Astrocyte (in vitro differentiated cells and primary cell): ENCODE measurements around the gene DOK7.

Experiments used
- EZH2 ChIP-seq: IDR thresholded peaks from 2 replicates; pipeline ENCODE4 v1.6.1; 2012; ENCODE audit warnings: mild to moderate bottlenecking, low read length, inconsistent platforms; ENCODE audit not compliant: insufficient read depth
- TF ChIP-seq, protein P1 (sequence below): IDR thresholded peaks from 2 replicates; pipeline ENCODE4 v1.5.1; 2011; ENCODE audit warnings: low read depth, mild to moderate bottlenecking, inconsistent platforms, low read length, moderate library complexity; ENCODE audit not compliant: insufficient read depth

DNA sequence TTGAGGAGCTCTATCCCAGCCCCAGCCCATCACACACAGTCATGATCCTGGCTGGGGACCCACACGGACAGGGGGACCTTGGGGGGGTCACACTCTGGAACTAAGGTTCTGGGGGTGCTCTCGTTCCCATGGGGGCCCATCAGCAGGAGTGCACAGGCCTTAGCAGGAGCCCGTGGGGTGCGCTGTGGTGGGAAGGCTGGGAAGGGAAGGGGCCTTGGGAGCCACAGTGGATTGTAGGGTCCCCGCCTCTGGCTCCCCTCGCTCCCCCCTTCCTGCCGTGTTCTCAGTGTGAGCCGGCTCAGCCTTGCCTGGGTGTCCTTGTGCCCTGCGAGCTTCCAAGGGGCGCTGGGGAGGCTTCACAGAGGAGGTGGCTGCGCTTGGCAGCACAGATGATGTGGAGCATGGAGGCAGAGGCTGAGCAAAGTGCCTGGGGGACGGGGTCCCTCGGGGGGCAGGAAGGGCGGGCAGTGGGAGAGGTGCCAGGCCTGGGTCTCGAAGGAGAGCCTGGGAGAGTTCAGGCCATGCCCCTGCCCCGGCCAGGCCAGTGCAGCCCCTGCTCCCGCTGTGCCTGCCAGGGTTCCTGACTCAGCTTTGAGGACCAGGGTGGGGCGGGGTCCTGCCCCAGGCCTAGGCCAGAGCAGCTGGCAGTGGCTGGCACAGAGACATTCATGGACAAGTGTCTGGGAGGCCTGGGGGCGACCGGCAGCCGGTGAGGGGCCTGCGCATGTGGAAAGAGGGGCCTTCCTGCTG lies 26.9 kb upstream of the DOK7 start:
- TF ChIP-seq, protein P1, sequence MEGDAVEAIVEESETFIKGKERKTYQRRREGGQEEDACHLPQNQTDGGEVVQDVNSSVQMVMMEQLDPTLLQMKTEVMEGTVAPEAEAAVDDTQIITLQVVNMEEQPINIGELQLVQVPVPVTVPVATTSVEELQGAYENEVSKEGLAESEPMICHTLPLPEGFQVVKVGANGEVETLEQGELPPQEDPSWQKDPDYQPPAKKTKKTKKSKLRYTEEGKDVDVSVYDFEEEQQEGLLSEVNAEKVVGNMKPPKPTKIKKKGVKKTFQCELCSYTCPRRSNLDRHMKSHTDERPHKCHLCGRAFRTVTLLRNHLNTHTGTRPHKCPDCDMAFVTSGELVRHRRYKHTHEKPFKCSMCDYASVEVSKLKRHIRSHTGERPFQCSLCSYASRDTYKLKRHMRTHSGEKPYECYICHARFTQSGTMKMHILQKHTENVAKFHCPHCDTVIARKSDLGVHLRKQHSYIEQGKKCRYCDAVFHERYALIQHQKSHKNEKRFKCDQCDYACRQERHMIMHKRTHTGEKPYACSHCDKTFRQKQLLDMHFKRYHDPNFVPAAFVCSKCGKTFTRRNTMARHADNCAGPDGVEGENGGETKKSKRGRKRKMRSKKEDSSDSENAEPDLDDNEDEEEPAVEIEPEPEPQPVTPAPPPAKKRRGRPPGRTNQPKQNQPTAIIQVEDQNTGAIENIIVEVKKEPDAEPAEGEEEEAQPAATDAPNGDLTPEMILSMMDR, result no peak
- TF ChIP-seq EZH2, result no peak
